HG03354 (cell line): ENCODE data around the gene RPAP3.

ENCODE experiments used
- ATAC-seq: cut with Tn5 transposase; IDR thresholded peaks from one replicate; pipeline ENCODE4 v1.9.1; 2021; ENCODE audit warnings: mild to moderate bottlenecking; ENCODE audit not compliant: unreplicated experiment, poor library complexity, severe bottlenecking

RPAP3 gene

DNA sequence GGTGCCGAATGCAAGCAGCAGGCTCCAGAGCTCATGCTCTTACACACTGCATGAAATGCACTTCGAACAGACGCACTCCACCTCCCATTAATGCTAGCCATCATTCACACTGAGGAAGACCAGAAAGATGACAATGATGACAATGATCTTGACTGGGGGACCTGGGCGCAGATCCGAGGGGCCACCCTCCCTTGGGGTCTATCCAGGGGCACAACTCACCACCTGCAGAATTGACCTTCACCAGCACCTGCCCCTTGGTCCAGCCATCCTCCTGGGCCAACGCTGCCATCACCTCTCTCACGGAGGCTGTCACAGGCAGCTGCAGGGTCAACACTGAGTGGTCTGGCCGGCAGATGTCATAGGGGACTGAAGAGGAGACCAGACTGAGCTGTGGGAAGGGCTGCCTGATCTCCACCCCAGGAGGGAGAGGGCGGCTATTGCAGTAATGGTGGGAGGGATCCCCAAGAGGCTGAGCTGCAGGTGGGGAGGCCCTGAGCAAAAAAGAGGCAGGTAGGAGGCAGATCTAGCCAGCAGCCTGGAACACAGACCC lies 37.6 kb upstream of the RPAP3 start:
- no peak for ATAC-seq

DNA sequence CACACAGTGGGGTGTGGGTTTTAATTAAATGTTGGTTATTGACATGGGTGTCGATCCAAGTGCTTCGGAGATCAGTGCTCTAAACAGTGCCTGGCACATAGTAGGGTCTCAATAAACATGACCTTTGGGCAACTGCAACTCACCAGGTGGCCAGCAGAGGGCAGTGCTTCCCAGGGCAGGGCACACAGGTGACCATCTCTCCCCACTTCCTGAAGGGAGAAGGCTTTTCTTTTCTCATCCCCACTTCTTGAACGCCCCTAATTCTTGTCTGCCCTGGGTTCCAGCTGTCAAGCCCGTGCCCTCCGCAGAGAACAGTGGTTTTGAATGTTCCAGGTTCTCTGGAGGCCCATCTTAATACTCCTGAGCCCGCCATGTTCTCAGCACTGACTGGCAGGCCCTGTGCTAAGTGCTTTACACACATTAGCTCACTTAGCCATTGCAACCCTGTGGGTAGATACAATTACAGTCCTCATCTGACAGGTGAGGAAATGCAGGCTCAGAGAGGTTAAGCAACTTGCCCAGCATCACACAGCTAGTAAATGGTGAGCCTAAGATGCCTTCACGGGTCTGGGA lies 36.5 kb upstream of the RPAP3 start:
- ATAC-seq = no peak

DNA sequence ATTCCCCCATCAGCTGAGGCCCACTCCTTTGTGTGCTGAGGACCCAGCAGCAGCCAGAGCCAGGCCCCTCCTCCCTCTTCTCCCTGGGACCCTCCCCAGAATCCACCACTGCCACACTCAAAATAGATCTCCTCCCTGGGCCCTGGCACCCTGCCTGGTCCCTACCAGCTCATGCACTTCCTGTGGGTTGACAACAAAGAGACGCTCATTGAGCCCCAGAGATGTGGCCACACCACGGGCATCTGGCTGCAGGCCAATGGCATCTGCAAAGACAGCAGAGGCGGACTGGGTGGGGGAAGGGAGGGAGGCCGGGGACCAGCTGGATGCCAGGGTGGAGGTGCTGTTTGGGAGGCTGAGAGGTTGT lies 35.5 kb upstream of the RPAP3 start:
- no peak for ATAC-seq

DNA sequence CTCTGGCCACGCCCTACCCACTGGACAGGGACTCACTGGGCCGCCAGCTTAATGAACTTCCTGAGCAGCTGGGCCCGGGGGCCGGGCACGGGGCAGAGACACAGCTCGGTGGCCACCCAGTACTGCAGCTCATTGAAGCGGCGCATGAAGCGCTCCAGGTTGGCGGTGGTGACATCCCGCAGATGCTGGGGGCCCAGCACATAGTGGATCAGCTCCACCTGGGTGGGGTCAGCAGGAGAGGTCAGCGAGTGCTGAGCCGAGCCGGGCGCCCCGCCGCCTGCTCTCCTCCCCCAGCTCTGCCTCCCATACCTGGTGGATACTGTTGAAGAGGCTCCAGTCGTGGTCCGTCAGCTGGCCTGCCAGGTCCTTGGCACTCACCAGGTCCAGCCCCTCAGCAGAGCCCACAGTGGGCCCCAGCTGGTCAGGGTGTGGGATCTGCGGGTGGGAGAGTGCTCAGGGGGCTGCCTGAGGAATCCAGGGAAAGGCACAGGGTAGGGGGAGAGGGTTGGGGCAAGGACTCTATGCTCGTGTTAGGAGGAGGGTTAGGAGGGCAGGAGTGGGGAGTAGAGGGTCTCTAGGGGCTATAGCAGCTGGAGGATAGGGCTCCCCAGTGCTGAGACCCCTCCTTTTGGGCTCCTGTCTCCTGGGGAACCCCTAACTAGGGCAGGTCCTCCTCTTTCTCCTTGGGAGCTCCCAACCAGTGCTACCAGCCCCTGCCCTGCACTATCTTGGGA lies 34.9 kb upstream of the RPAP3 start:
- peak; percentile 65 for ATAC-seq

DNA sequence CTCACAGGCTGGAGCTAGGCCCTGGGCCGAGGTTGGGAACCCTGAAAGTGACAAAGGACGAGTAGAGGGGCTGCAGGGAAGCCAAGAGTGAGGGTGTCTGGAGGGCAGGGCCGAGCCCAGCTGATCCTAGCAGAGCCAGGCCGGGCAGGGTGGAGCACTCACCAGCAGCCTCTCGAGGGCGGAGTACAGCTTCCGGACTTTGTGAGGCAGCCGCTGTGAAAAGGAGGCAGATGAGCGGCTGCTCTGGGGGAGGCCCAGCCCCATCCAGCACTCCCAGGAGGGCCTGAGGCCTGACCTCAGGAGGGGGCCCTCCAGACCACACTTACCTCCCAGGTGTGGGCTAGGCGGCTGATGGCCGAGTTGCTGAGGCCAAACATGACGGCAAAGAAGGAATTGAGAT lies 34.1 kb upstream of the RPAP3 start:
- ATAC-seq = peak; percentile 61

DNA sequence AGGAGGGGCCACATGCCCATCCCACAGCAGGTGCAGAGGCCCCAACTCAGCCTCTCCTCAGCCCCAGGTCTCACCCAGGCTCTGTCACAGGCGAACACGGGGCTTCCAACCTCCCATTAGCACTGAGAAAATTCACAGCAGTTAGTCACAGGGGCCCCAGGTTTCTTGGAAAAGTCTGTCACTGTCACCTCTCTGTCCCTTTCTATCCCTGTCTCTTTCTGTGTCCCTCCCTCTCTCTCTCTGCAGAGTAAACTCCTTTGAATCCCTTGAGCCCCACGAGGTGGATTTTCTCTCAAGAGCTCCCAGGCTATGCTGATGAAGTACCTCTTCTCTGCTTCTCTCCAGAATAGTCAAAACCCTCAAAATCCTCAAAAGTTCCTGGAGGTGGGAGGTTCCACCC lies 33.5 kb upstream of the RPAP3 start:
- no peak for ATAC-seq

DNA sequence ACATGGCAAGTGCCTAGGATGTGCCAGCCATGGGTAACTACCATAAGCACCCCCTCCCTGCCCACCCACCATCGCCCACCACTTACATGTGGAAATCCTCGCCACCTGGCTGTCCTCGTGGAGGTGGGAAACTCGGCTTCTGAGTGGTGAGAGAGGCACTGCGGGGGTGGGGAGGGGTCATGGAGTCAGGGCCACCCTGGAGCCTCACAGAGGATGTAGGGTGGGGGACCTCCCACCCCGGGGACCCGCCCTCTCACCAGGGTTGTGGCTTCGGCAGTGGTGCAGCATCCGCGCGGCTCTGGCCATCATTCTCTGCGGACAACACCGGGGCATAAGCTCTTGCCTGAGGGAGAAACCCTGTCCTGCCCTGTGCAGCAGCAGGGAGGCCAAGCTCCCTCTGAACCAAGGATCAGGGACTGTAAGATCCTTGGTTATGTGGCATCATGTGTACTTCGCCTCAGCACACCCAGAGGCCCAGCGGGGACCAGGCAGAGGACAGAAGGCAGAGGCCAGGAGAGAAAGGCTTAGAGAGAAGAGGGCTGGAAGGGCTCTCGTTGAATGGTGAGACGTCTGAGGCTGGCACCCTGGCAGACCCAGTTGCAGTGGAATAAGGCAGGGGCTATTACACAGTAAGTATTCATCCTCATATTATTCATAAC lies 32.2 kb upstream of the RPAP3 start:
- no peak for ATAC-seq

DNA sequence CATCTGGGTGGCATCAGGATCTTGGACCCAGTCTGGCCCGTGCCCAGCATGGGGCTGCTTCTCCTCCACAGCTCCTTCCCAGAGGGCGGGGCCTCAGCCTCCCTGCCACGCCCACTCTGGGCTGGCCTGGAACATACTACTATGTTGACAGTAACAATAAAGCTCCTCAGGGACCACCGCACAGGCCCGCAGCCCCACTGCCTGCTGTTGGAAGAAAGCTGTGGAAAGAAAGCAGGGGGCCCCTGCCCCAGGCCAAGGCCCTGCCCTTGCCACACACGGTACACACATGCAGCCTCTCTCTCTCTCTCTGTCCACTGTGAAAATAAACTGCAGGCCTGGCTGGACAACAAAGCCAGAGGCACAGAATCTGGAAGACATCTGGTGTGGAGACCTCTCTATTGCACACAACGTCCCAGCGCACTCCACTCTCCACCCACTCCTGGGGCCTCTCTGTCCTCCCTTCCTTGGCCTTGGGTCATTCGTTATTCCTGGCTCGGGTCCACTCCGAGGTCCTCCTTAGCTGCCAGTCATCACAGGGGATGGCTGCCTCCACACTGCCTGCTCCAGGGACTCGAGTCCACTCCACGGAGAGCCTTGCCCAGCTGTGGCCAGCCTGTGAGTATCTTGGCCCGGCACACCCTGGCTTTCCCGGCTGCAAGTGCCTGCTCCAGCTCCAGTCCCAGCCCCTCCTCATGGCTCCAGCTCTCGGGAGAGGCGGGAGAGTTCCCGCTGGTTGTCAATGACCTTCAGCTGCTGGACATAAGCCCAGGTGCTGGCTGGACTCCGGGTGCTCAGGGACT lies 31.2 kb upstream of the RPAP3 start:
- ATAC-seq = no peak

DNA sequence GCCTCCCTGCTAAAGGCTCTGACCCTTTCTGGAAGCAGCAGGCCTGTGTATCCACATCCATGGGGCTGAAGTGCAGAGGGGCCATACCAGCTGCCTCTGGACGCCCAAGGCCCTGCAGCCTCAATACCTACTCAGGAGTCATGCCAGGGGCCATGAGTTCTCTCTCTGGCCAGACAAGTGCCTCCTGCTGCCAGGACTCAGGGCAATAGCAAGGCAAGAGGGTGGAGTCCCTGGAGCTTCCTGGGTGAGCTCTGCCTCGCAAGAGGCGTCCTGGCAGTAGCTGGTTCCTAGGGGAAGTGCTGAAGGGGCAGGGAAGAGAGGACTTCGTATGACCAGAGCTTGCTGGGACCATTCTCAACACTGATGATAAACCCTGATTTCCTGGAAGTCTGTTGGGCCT lies 30.4 kb upstream of the RPAP3 start:
- ATAC-seq = no peak

DNA sequence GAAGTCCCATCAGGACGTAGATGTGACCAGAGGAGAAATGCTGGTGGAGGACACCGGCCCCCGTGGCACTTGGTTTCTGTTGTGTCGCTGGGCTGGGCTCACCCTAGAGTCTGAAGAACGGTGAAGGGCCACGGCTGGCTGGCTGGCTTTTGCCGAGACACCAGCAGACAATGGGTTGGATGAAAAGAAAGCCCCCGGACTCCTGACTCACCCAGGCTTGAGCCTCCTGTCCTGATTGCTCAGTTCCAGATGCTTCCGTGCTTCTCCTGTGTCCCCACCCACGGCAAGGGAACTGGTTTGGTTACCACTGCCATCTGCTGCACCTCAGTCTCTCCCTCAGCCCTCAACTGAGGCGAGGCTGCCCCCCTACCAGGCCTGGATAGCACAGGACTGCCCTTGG lies 29.8 kb upstream of the RPAP3 start:
- ATAC-seq = no peak

DNA sequence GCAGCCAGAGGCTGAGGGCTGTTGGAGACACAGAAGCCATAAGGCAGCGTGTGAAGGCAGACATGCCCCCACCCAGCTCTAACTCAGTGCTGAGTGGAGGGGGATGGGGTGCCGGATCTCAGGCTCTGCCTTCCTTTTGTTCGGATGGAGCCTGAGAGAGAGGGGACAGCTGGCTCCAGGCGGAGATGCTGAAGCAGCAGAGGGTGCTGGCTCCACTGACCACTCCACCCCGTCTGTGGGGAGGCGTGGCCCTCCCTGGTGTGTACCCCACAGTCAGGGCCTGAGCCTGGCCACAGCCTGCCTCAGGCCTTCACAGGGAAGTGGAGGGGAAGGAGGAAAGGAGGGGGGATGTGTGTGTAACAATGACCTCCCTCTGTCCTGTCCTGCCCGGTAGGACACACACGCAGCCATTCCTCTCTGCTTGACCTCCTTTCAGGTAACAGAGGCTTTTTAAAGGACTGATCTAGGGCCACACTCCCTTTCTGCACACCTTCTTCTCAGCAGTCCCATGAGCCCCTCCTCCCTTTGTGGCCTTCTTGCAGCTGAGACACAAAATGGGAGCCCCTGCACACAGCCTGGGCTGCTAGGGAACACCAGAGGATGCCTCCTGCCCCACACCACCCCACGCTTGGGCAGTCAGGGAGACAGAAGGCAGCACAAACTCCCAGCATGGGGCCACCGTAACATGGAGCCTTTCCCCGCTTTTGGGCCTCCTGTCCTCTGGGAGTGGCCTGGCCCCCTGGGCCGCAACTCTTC lies 29.1 kb upstream of the RPAP3 start:
- ATAC-seq = no peak

DNA sequence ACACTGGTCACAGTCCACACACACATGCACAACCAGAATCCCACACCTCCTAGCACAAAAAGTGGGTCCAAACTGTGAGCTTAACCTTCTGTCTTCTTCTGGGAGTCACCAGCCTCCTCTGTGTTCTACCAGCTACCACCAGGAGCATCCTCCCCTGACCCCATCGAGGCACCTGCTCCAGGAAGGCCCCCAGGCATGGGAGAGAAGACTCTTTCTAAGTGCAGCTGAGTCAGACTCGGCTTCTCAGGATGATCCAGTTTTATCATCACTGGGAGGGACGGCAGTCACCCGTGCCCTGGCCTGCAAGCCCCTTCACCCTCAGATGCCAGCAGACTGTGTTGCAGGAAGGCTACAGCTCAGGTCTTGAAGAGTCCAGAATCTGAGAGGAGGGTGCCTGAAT lies 27.3 kb upstream of the RPAP3 start:
- no peak for ATAC-seq

DNA sequence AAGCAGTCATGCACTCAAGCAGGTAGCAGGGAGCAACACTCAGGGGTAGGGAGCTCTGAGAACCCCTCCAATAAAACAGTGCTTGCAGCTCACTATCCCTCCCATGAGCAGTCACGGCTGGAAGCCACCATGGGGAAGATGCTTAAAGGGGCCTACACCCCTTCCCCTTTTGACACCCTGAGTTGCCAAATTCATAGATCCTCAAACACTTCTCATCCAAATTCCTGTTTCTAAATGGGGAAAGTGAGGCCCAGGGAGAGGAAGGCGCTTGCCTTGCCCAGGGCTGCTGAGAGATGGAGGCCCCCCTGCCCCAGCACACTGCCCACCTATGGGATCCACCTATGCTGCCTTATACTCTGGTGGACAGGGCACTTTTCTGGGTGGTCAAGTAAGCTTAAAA lies 26.7 kb upstream of the RPAP3 start:
- no peak for ATAC-seq

DNA sequence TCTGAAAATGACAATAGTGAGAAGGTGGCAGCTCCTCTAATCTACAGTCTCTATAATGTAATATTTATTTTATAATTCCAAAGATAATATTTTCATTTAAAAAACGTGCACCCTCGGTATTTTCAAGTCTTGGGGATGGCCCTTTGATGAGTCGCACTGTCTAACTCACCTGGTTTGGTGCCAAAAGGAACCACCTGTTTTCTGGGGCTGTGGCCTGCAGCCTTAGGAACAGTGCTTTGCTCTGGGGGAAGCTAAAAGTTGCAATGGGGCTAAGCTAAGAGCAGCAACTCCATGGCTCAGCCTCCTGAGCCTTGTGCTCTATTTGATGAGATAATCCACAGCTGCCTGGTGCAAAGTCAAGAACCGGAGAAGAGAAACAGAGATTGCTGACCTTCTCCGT lies 25.9 kb upstream of the RPAP3 start:
- ATAC-seq = no peak

DNA sequence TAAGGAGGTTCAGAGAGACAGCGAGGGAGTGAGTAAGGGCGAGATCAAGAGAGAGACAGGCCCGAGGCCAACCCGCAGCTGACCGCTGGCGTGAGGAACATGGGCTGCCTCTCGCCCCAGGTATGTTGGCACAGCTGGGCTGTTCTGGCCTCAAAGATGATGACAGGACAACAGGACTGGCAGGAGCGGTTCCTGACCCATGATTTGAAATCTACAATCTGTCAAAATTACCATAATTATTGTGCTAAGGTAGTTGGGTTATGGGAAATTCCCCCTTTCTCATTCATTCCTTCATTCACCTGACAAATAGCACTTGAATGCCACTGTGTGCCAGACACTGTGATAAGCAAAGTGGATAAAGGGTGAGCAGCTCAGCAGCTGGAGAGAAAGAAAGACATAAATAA lies 24.5 kb upstream of the RPAP3 start:
- ATAC-seq = no peak

DNA sequence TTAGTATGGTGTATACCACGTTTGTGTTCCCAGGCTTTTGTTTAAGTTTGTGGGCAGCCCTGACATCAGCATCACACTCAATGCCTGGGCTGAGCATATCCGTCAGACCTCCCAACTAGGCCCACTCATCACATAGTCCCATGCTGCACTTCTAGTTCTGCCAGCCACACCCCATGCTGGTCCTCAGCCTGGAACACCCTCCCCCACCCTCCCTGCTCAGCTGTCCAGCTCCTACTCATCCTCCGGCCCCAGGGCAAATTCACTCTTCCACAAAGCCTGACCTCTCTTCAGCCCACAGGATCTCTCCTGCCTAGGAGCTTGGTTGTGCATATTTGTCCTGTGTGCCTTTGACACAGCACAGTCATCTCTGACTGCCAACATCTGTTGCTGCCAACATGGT lies 23.4 kb upstream of the RPAP3 start:
- ATAC-seq = no peak

DNA sequence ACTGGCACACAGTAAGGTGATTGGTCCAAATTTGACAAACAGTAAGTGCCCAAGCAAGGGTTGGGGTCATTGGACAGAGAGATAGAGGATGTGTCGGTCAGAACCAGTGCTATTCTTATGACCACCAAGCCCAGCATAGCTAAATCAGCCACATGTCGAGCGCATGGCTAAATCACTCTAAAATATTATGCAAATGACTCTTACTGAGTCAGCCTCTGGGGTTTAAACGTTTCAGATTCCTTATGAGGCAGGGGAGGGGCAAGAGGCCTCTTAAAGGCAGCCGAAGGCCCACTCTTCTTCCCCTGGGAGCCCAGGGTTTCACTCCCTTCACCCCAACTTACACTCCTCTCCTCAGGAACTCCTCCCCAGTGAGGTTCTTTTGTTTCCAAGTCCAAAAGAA lies 20.1 kb upstream of the RPAP3 start:
- peak; percentile 90 for ATAC-seq

DNA sequence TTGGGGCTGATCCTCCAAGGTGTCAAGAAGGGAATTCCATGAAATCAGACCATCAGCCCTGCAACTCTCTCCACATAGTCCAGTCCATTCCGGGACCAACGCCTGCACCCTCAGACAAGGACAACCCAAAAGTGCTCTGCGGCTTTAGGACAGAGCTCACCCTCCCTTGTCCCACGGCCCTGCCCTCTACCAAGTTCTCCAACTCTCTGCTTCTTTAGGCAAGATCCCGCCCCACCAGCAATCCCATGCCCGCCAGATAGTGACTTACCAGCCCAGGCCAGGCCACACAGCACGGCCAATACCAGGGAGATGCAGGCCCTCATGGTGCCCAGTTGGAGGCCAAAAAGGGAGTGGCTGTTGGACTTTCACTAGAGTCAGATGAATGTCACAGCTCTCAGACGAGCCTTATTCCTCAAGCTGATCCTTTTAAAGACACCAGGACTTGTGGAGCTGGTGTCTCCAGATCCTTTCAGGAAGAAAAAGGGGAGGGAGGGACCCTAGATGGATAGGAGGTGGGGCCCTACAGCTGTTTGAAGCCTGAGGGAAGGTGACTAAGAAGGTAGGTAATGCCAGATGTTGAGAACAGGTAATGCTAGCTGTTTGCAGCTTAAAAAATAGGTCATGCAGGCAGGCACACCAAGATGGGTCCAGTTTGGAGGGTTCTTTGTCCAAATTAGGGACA lies 19.4 kb upstream of the RPAP3 start, which contains the start of gene ENDOU:
TSS of gene ENDOU (minus strand) at position 400 of the 682 bp plus-strand sequence. CDS start at position 323, 77 bp downstream.
- no peak for ATAC-seq
